K562 (cell line): ENCODE data around the gene ZNF331. TPM values are rescaled to one million over a fixed set of nuclear protein-coding genes. Genes with fewer than 3 reads are reported as not detected.

Source experiments
- ATAC-seq: fragments of 200-7000 bp; cut with Tn5 transposase; 3 replicates; pipeline ENCODE4 v1.9.1; 2020; ENCODE audit warnings: moderate library complexity
- BruUV-seq: library from RNA; stranded (reverse); fragments of 400-500 nt; replicated peaks from 2 replicates; lab custom pipeline; 2021; lab: Mats Ljungman, UMichigan
- CTCF ChIA-PET: fragments of 300-600 bp; formaldehyde crosslinking; extraction: SDS; loops from one replicate; lab custom pipeline; 2021; ENCODE audit warnings: low intra/inter-chr PET ratio; lab: Yijun Ruan, JAX
- POLR2A ChIA-PET: fragments of 300-600, 350-650 bp; sonication (Branson Sonifier 250); formaldehyde crosslinking; extraction: SDS; loops from one replicate; lab custom pipeline; 2021; ENCODE audit warnings: antibody characterized with exemption, inconsistent platforms; lab: Yijun Ruan, JAX
- DNase-seq, 4 experiments: peaks; one replicate each; pipeline versions ENCODE4 v3.0.0 to v3.0.0-alpha.2; 2011 to 2018; ENCODE audit warnings: low spot score in 3 of 4, mixed read lengths in 3 of 4; ENCODE audit errors: extremely low read depth in 1 of 4
- FAIRE-seq: peaks from 2 replicates; lab custom pipeline; 2011; peaks lifted over from hg19 to GRCh38; lab: Jason Lieb, UNC
- H2AFZ ChIP-seq: 2 replicates; pipeline ENCODE4 v1.6.0; 2011; ENCODE audit warnings: low read depth, low read length, control low read depth, inconsistent platforms
- H3K27ac ChIP-seq: fragments of 200-600 bp; 3 replicates; pipeline ENCODE4 v1.8.0; 2011; ENCODE audit warnings: low read depth, mild to moderate bottlenecking, control low read depth, inconsistent platforms, low read length, moderate library complexity, mixed read lengths; ENCODE audit errors: extremely low read depth
- H3K27me3 ChIP-seq, 2 experiments: fragments of 300-600 bp in 1 of 2; 2 replicates in 1 of 2; 3 replicates in 1 of 2; pipeline versions ENCODE4 v1.6.0 to v1.8.0; 2011; ENCODE audit warnings: inconsistent platforms in 2 of 2, low read length in 2 of 2, mild to moderate bottlenecking in 1 of 2, mixed read lengths in 1 of 2, moderate library complexity in 1 of 2; ENCODE audit not compliant: control insufficient read depth in 2 of 2, insufficient read depth in 2 of 2
- H3K36me3 ChIP-seq: fragments of 300-600 bp; 3 replicates; pipeline ENCODE4 v1.8.0; 2011; ENCODE audit warnings: mild to moderate bottlenecking, low read length, inconsistent platforms; ENCODE audit not compliant: control insufficient read depth, insufficient read depth
- H3K4me1 ChIP-seq, 2 experiments: fragments of 200-600 bp in 1 of 2; replicated peaks in 1 of 2; 2 replicates in 1 of 2; 3 replicates in 1 of 2; pipeline versions ENCODE4 v1.5.1 to v1.8.0; 2011; ENCODE audit warnings: inconsistent platforms in 2 of 2, low read length in 2 of 2, mild to moderate bottlenecking in 1 of 2, mixed read lengths in 1 of 2, moderate library complexity in 1 of 2; ENCODE audit not compliant: control insufficient read depth in 2 of 2, insufficient read depth in 2 of 2
- H3K4me2 ChIP-seq: 2 replicates; pipeline ENCODE4 v1.6.1; 2011; ENCODE audit warnings: low read length, control low read depth, inconsistent platforms, mixed read lengths; ENCODE audit not compliant: insufficient read depth
- H3K4me3 ChIP-seq: fragments of 200-600 bp; sonication (generic), shearing (Covaris generic); 2 replicates; pipeline ENCODE4 v1.5.1; 2016; ENCODE audit warnings: control low read depth, inconsistent platforms
- H3K79me2 ChIP-seq: fragments of 200-600 bp; 3 replicates; pipeline ENCODE4 v1.8.0; 2011; ENCODE audit warnings: low read length, inconsistent platforms; ENCODE audit not compliant: control insufficient read depth, insufficient read depth
- H3K9ac ChIP-seq, 2 experiments: 2 replicates each; pipeline versions ENCODE4 v1.6.0 to v1.6.1; 2011; ENCODE audit warnings: low read depth in 2 of 2, low read length in 2 of 2, control low read depth in 1 of 2, inconsistent platforms in 1 of 2, mild to moderate bottlenecking in 1 of 2, mixed read lengths in 1 of 2; ENCODE audit not compliant: insufficient read depth in 1 of 2
- H3K9me1 ChIP-seq: one replicate; pipeline ENCODE4 v1.6.0; 2011; ENCODE audit warnings: inconsistent platforms, mild to moderate bottlenecking, low read length, moderate library complexity; ENCODE audit not compliant: control insufficient read depth, insufficient read depth
- H3K9me3 ChIP-seq: replicated peaks from 2 replicates; pipeline ENCODE4 v1.5.1; 2011; ENCODE audit warnings: low read depth, low read length, inconsistent platforms; ENCODE audit not compliant: control insufficient read depth, insufficient read depth
- H4K20me1 ChIP-seq: replicated peaks from 2 replicates; pipeline ENCODE4 v1.6.1; 2011; ENCODE audit warnings: low read length, inconsistent platforms, mixed read lengths; ENCODE audit not compliant: control insufficient read depth, insufficient read depth
- CBX3 ChIP-seq, 2 experiments: IDR thresholded peaks; 1 replicate in 1 of 2; 2 replicates in 1 of 2; pipeline ENCODE4 v1.6.1; 2012; ENCODE audit warnings: inconsistent platforms in 2 of 2, low read length in 2 of 2, borderline replicate concordance in 1 of 2, control low read depth in 1 of 2
- CBX8 ChIP-seq: fragments of 200-600 bp; sonication (generic); IDR thresholded peaks from 2 replicates; pipeline ENCODE4 v1.6.1; 2012; ENCODE audit warnings: borderline replicate concordance, mixed run types, low read depth, mild to moderate bottlenecking, moderate library complexity, mixed read lengths, low read length, control low read depth, inconsistent platforms; ENCODE audit not compliant: poor library complexity, severe bottlenecking; ENCODE audit errors: extremely low read depth
- GATA2 ChIP-seq: sonication (generic); formaldehyde crosslinking; IDR thresholded peaks from 2 replicates; pipeline ENCODE4 v1.4.0; 2020; ENCODE audit warnings: mild to moderate bottlenecking, missing genetic modification reagents
- IFI16 ChIP-seq: fragments of 250-450 bp; sonication (Bioruptor Pico); IDR thresholded peaks from 2 replicates; pipeline ENCODE4 v2.1.2; 2022; ENCODE audit warnings: mild to moderate bottlenecking, inconsistent platforms
- SMAD2 ChIP-seq: fragments of 150-350 bp; IDR thresholded peaks from 2 replicates; pipeline ENCODE4 v1.6.1; 2014; ENCODE audit warnings: low read depth, mild to moderate bottlenecking, low read length
- STAT5B ChIP-seq: fragments of 250-450 bp; sonication (Bioruptor Pico); IDR thresholded peaks from 2 replicates; pipeline ENCODE4 v1.8.0; 2021; ENCODE audit warnings: mild to moderate bottlenecking, inconsistent platforms
- WGBS: fragments of 100-300 bp; shearing (Covaris generic); methylation state at CpG from one replicate; pipeline ENCODE4 v1.1.6; 2016; ENCODE audit warnings: low coverage, mixed read lengths; ENCODE audit not compliant: insufficient coverage; ENCODE audit errors: missing lambda C conversion rate; 5-methylcytosine and 5-hydroxymethylcytosine counted together
- in situ Hi-C: fragments of 300-500 bp; cut with MboI; formaldehyde crosslinking; loops from 4 replicates; pipeline ENCODE4 v1.15.0; 2018; ENCODE audit warnings: inconsistent platforms, mixed read lengths
- intact Hi-C: fragments of 100-400 bp; cut with micrococcal nuclease; formaldehyde crosslinking; loops from 2 replicates; pipeline ENCODE4 v1.14.2; 2022
- polyA plus RNA-seq, 8 experiments: library from polyadenylated mRNA; depleted of rRNA in 4 of 8; stranded (reverse) in 5 of 8; unstranded in 3 of 8; fragments of >200 nt; fragmentation: Nextera tagmentation in 2 of 8; fragmentation: Illumina TruSeq in 1 of 8; extraction: Ambion mirVana in 2 of 8; extraction: Trizol in 1 of 8; gene quantifications; 2 replicates each; pipeline versions ENCODE4 v1.2.1 to v1.2.3, GENCODE V29; 2011 to 2014; ENCODE audit warnings: inconsistent platforms in 1 of 8, missing spikeins in 1 of 8
- total RNA-seq, 7 experiments: library from RNA; depleted of rRNA in 6 of 7; stranded (reverse); fragments of >200 nt in 6 of 7; fragmentation: Illumina TruSeq in 2 of 7; extraction: Trizol in 2 of 7; gene quantifications; 2 replicates each; pipeline versions ENCODE4 v1.2.1 to v1.2.3, GENCODE V29; 2011 to 2021; ENCODE audit warnings: low replicate concordance in 1 of 7
- TF ChIP-seq, protein P1 (sequence below): sonication (generic); formaldehyde crosslinking; IDR thresholded peaks from 2 replicates; pipeline ENCODE4 v1.8.0; 2022; ENCODE audit warnings: mild to moderate bottlenecking, missing genetic modification reagents

The ZNF331 gene
- total and polyA plus RNA-seq, 9 of the 15 experiments (the other 6 are each of a cell fraction or from before 2014, with no cell fraction given), result 0.23 to 2.7 (median 0.76) TPM

DNA sequence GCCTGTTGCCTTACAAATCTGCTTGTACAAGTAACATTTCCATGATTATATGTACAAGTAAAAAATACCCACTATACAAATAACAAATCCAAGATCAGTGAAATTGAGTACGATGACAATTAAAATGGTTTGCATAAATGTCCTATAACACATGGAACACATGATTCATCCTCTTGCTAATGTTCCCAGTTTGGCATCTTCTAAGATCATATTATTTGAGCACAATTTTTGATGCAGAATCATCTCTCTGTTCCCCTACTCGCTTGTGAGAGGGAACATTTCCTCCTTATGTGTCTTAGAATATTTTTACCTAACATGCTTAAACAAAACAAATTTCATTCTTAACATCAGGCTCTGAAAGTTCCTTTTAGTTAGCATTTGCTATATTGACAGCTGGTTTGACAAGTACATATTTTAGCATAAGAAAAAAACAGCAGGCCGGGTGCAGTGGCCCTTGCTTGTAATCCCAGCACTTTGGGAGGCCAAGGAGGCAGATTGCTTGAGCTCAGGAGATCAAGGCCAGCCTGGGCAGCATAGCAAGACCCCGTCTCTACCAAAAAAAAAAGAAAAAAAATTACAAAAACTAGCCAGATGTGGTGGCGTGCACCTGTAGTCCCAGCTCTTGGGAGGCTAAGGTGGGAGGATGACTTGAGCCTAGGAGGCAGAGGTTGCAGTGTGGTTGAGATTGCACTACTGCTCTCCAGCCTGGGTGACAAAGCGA is 14.2 kb downstream of the ZNF331 start:
- whole genome bisulfite sequencing, result 1% methylated on average over 6 of the region's 6 CpGs
- no peaks in the 10 kb centered on the region for H3K79me2 ChIP-seq
- H3K36me3 ChIP-seq, result no peaks in the 10 kb centered on the region
- H3K27ac ChIP-seq, result no peak overlapping the region
- FAIRE-seq, result no peak
- TF ChIP-seq SMAD2 (no peak), STAT5B (CRISPR knock-in tag) (no peak), IFI16 (no peak), GATA2 (CRISPR knock-in tag) (no peak), CBX3 (IDR thresholded peaks at IDR 0.05; ENCODE audit: borderline replicate concordance in 1 of 2, low read length in 2 of 2) (no peak), CBX8 (no peak)
- TF ChIP-seq, protein P1, sequence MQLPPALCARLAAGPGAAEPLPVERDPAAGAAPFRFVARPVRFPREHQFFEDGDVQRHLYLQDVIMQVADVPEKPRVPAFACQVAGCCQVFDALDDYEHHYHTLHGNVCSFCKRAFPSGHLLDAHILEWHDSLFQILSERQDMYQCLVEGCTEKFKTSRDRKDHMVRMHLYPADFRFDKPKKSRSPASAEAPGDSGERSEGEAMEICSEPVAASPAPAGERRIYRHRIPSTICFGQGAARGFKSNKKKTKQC (CRISPR knock-in tag), result no peak
- ChIA-PET CTCF (no interaction called here), POLR2A (no interaction called here)
- H3K9me1 ChIP-seq, result no peaks in the 10 kb centered on the region
- in situ Hi-C loops (no loop called here), intact Hi-C loops (no loop called here)
- H3K4me1 ChIP-seq, result peaks cover 0 to 4% of the 10 kb centered on the region in 2 experiments; a peak in 1 of 5 replicates
- no peaks in the 10 kb centered on the region for H3K9me3 ChIP-seq
- DNase-seq, result no peak
- H3K9ac ChIP-seq, result no peak overlapping the region
- H4K20me1 ChIP-seq, result no peaks in the 10 kb centered on the region
- ATAC-seq, result no peak
- H3K27me3 ChIP-seq, result peaks cover 0 to 4% of the 10 kb centered on the region in 2 experiments; a peak in 1 of 5 replicates
- H3K4me2 ChIP-seq, result no peak overlapping the region
- no TSS peak for BruUV-seq
- H2AFZ ChIP-seq, result no peak overlapping the region
- H3K4me3 ChIP-seq, result no peak overlapping the region
